Liver (tissue), 3 donors: Measurements from ENCODE around the gene OBP2B.

Source experiments
- ATF3 ChIP-seq: IDR thresholded peaks from 2 replicates; pipeline ENCODE4 v1.6.1; 2016; ENCODE audit warnings: antibody characterized with exemption
- CTCF ChIP-seq: fragments of 150-350 bp; IDR thresholded peaks from 2 replicates; pipeline ENCODE4 v1.5.1; 2017; ENCODE audit warnings: improper control_type of control experiment, low read depth, low read length; ENCODE audit not compliant: missing input control
- EGR1 ChIP-seq, 2 donors: IDR thresholded peaks; 2 replicates each; pipeline ENCODE4 v1.6.1; 2016 to 2018; ENCODE audit warnings: antibody characterized with exemption in 2 of 2, low read depth in 2 of 2
- FOXA1 ChIP-seq: IDR thresholded peaks from 2 replicates; pipeline ENCODE4 v1.6.1; 2016; ENCODE audit warnings: antibody characterized with exemption
- GABPA ChIP-seq, 2 donors: IDR thresholded peaks in 1 of 2; conservative IDR thresholded peaks in 1 of 2; 2 replicates each; pipeline ENCODE4 v1.6.1; 2016; ENCODE audit warnings: antibody characterized with exemption in 2 of 2, mild to moderate bottlenecking in 1 of 2, moderate library complexity in 1 of 2
- MAX ChIP-seq: IDR thresholded peaks from 2 replicates; pipeline ENCODE4 v1.6.1; 2016; ENCODE audit warnings: antibody characterized with exemption
- NR2F2 ChIP-seq: IDR thresholded peaks from 2 replicates; pipeline ENCODE4 v1.6.1; 2016; ENCODE audit warnings: antibody characterized with exemption
- RAD21 ChIP-seq, 2 donors: IDR thresholded peaks; 2 replicates each; pipeline ENCODE4 v1.6.1; 2016; ENCODE audit warnings: antibody characterized with exemption in 2 of 2, mild to moderate bottlenecking in 2 of 2
- REST ChIP-seq: IDR thresholded peaks from 2 replicates; pipeline ENCODE4 v1.6.1; 2016; ENCODE audit warnings: antibody characterized with exemption, mild to moderate bottlenecking
- SP1 ChIP-seq: IDR thresholded peaks from 2 replicates; pipeline ENCODE4 v1.6.1; 2018; ENCODE audit warnings: antibody characterized with exemption, mild to moderate bottlenecking
- TAF1 ChIP-seq: conservative IDR thresholded peaks from 2 replicates; pipeline ENCODE4 v1.6.1; 2016; ENCODE audit warnings: antibody characterized with exemption, mild to moderate bottlenecking
- YY1 ChIP-seq: IDR thresholded peaks from 2 replicates; pipeline ENCODE4 v1.6.1; 2016; ENCODE audit warnings: antibody characterized with exemption, mild to moderate bottlenecking
- ZBTB33 ChIP-seq: IDR thresholded peaks from 2 replicates; pipeline ENCODE4 v1.6.1; 2016; ENCODE audit warnings: antibody characterized with exemption
- donor health status: healthy.
- donor health status: healthy.

GRCh38 chr9:133253268-133253667 lies 44.2 kb upstream of the OBP2B start:
- TF ChIP-seq CTCF (no peak), RAD21 (IDR thresholded peaks at IDR 0.05) (no peak), REST (no peak), EGR1 (IDR thresholded peaks at IDR 0.05; ENCODE audit: low read depth in 2 of 2) (no peak), NR2F2 (no peak), MAX (no peak), ZBTB33 (no peak), SP1 (no peak), ATF3 (no peak), YY1 (no peak), TAF1 (no peak), FOXA1 (no peak), GABPA (IDR thresholded peaks at IDR 0.05 in 1 of 2, conservative IDR thresholded peaks at IDR 0.05 in 1 of 2) (no peak)
